Suprapubic skin (tissue), 4 donors: ENCODE measurements around the gene USP54.

ENCODE experiments used
- CTCF ChIP-seq, 2 donors: fragments of 200-600 bp in 1 of 2; fragments of 450-650 bp in 1 of 2; sonication (generic) in 1 of 2; IDR thresholded peaks; one replicate each; pipeline ENCODE4 v1.5.1; 2016 to 2019; ENCODE audit warnings: antibody characterized with exemption in 2 of 2, mild to moderate bottlenecking in 1 of 2, moderate library complexity in 1 of 2
- EP300 ChIP-seq: sonication (generic); formaldehyde crosslinking; IDR thresholded peaks from one replicate; pipeline ENCODE4 v1.6.1; 2017; ENCODE audit warnings: antibody characterized with exemption
- POLR2A ChIP-seq, 2 donors: fragments of 450-650 bp; IDR thresholded peaks; one replicate each; pipeline ENCODE4 v1.6.1; 2017; ENCODE audit warnings: antibody characterized with exemption in 2 of 2, mild to moderate bottlenecking in 2 of 2, moderate library complexity in 2 of 2
- POLR2AphosphoS5 ChIP-seq, 3 donors: sonication (generic); formaldehyde crosslinking; IDR thresholded peaks; one replicate each; pipeline ENCODE4 v1.6.1; 2017; ENCODE audit warnings: antibody characterized with exemption in 3 of 3

- TF ChIP-seq POLR2AphosphoS5 (IDR thresholded peaks at IDR 0.05) (no peak), POLR2A (IDR thresholded peaks at IDR 0.05) (no peak), CTCF (IDR thresholded peaks at IDR 0.05) (no peak), EP300 (no peak)
Observed at GRCh38 chr10:73469579-73469978, 121.6 kb downstream of the USP54 start.
